Panc1 (cell line): ENCODE results near the gene GULP1. TPM values are rescaled to one million over a fixed set of nuclear protein-coding genes. Genes with fewer than 3 reads are reported as not detected.
"Not testable (repeated sequence)": the region's sequence is repeated elsewhere in the genome, so short reads cannot be mapped to it uniquely, and the experiment has no call there.

Experiments used
- ATAC-seq: fragments of 200-7000 bp; cut with Tn5 transposase; 2 replicates; pipeline ENCODE4 v1.9.1; 2020; ENCODE audit warnings: mild to moderate bottlenecking, moderate library complexity
- BruUV-seq: library from RNA; stranded (reverse); fragments of 400-500 nt; replicated peaks from 2 replicates; lab custom pipeline; 2021; lab: Mats Ljungman, UMichigan
- CTCF ChIA-PET: fragments of 300-600 bp; sonication (Branson Sonifier 250); formaldehyde crosslinking; loops from one replicate; lab custom pipeline; 2022; ENCODE audit warnings: antibody characterized with exemption; lab: Charles Lee
- POLR2A ChIA-PET: fragments of 300-600 bp; sonication (Branson Sonifier 250); formaldehyde crosslinking; loops from one replicate; lab custom pipeline; 2022; ENCODE audit warnings: antibody characterized with exemption; lab: Charles Lee
- DNase-seq: peaks from one replicate; pipeline ENCODE4 v3.0.0-alpha.2; 2010; ENCODE audit warnings: low read depth, low spot score
- H3K27ac ChIP-seq: 2 replicates; pipeline ENCODE4 v1.5.1; 2011; ENCODE audit warnings: mild to moderate bottlenecking, low read length, inconsistent platforms
- H3K27me3 ChIP-seq: fragments of 200-500 bp; sonication (Bioruptor generic); 2 replicates; pipeline ENCODE4 v1.6.0; 2014; ENCODE audit warnings: low read length, inconsistent platforms; ENCODE audit not compliant: control insufficient read depth, insufficient read depth
- H3K36me3 ChIP-seq: fragments of 200-500 bp; sonication (Bioruptor generic); 2 replicates; pipeline ENCODE4 v1.5.1; 2014; ENCODE audit warnings: inconsistent platforms, mild to moderate bottlenecking, low read length, moderate library complexity; ENCODE audit not compliant: control insufficient read depth, insufficient read depth
- H3K4me1 ChIP-seq: 2 replicates; pipeline ENCODE4 v1.5.1; 2011; ENCODE audit warnings: inconsistent platforms, mild to moderate bottlenecking, low read length, moderate library complexity; ENCODE audit not compliant: control insufficient read depth, insufficient read depth
- H3K4me3 ChIP-seq, 2 experiments: 2 replicates each; pipeline ENCODE4 v1.5.1; 2011 to 2012; ENCODE audit warnings: low read depth in 2 of 2, low read length in 2 of 2, mild to moderate bottlenecking in 2 of 2, inconsistent platforms in 1 of 2, moderate library complexity in 1 of 2
- H3K9me3 ChIP-seq: fragments of 200-500 bp; sonication (Bioruptor generic); 2 replicates; pipeline ENCODE4 v1.5.1; 2014; ENCODE audit warnings: low read depth, mild to moderate bottlenecking, inconsistent platforms, low read length, moderate library complexity; ENCODE audit not compliant: control insufficient read depth, insufficient read depth
- POLR2AphosphoS5 ChIP-seq: IDR thresholded peaks from 2 replicates; pipeline ENCODE4 v1.6.1; 2012; ENCODE audit warnings: mild to moderate bottlenecking, low read depth, low read length, moderate library complexity
- SIN3A ChIP-seq: IDR thresholded peaks from 2 replicates; pipeline ENCODE4 v1.6.1; 2012; ENCODE audit warnings: low read depth, mild to moderate bottlenecking, low read length, moderate library complexity, borderline replicate concordance; ENCODE audit not compliant: insufficient read depth
- TCF7L2 ChIP-seq: IDR thresholded peaks from 2 replicates; pipeline ENCODE4 v1.6.1; 2011; ENCODE audit warnings: mild to moderate bottlenecking, low read depth, low read length, inconsistent platforms
- in situ Hi-C: cut with HindIII; loops from 2 replicates; pipeline ENCODE4 v1.10.0; 2016; ENCODE audit warnings: low sequenced_read_pairs, low pct_unique_long_range_greater_than_20kb
- intact Hi-C: fragments of 100-400 bp; cut with micrococcal nuclease; formaldehyde crosslinking; loops from one replicate; pipeline ENCODE4 v1.10.0; 2022; ENCODE audit not compliant: unreplicated experiment
- total RNA-seq: library from RNA; stranded (reverse); gene quantifications from one replicate; pipeline ENCODE4 v1.2.1, GENCODE V29; 2021; ENCODE audit not compliant: unreplicated experiment
- TF ChIP-seq, protein P1 (sequence below): fragments of 450-650 bp; IDR thresholded peaks from 2 replicates; pipeline ENCODE4 v1.5.1; 2017; ENCODE audit warnings: mild to moderate bottlenecking
- TF ChIP-seq, protein P2 (sequence below), 2 experiments: IDR thresholded peaks; 2 replicates each; pipeline ENCODE4 v1.6.1; 2011 to 2012; ENCODE audit warnings: low read depth in 2 of 2, control low read depth in 1 of 2, low read length in 1 of 2, mild to moderate bottlenecking in 1 of 2, moderate library complexity in 1 of 2; ENCODE audit not compliant: insufficient read depth in 1 of 2

GULP1 gene
- total RNA-seq, 1 experiment from 2014 or later = 51.5 TPM

- in situ Hi-C loops = no loop called here
- BruUV-seq = no TSS peak
- no peaks in the 10 kb centered on the region for H3K9me3 ChIP-seq
- H3K4me3 ChIP-seq = no peak overlapping the region
- no peaks in the 10 kb centered on the region for H3K27me3 ChIP-seq
- H3K36me3 ChIP-seq = no peaks in the 10 kb centered on the region
- ATAC-seq = no peak
- H3K4me1 ChIP-seq = no peaks in the 10 kb centered on the region
- intact Hi-C loops = no loop called here
- no peak overlapping the region for H3K27ac ChIP-seq
- DNase-seq = no peak
- ChIA-PET CTCF (no interaction called here), POLR2A (no interaction called here)
- TF ChIP-seq, protein P1, sequence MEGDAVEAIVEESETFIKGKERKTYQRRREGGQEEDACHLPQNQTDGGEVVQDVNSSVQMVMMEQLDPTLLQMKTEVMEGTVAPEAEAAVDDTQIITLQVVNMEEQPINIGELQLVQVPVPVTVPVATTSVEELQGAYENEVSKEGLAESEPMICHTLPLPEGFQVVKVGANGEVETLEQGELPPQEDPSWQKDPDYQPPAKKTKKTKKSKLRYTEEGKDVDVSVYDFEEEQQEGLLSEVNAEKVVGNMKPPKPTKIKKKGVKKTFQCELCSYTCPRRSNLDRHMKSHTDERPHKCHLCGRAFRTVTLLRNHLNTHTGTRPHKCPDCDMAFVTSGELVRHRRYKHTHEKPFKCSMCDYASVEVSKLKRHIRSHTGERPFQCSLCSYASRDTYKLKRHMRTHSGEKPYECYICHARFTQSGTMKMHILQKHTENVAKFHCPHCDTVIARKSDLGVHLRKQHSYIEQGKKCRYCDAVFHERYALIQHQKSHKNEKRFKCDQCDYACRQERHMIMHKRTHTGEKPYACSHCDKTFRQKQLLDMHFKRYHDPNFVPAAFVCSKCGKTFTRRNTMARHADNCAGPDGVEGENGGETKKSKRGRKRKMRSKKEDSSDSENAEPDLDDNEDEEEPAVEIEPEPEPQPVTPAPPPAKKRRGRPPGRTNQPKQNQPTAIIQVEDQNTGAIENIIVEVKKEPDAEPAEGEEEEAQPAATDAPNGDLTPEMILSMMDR = no peak
- no peak for TF ChIP-seq TCF7L2
- TF ChIP-seq, protein P2, sequence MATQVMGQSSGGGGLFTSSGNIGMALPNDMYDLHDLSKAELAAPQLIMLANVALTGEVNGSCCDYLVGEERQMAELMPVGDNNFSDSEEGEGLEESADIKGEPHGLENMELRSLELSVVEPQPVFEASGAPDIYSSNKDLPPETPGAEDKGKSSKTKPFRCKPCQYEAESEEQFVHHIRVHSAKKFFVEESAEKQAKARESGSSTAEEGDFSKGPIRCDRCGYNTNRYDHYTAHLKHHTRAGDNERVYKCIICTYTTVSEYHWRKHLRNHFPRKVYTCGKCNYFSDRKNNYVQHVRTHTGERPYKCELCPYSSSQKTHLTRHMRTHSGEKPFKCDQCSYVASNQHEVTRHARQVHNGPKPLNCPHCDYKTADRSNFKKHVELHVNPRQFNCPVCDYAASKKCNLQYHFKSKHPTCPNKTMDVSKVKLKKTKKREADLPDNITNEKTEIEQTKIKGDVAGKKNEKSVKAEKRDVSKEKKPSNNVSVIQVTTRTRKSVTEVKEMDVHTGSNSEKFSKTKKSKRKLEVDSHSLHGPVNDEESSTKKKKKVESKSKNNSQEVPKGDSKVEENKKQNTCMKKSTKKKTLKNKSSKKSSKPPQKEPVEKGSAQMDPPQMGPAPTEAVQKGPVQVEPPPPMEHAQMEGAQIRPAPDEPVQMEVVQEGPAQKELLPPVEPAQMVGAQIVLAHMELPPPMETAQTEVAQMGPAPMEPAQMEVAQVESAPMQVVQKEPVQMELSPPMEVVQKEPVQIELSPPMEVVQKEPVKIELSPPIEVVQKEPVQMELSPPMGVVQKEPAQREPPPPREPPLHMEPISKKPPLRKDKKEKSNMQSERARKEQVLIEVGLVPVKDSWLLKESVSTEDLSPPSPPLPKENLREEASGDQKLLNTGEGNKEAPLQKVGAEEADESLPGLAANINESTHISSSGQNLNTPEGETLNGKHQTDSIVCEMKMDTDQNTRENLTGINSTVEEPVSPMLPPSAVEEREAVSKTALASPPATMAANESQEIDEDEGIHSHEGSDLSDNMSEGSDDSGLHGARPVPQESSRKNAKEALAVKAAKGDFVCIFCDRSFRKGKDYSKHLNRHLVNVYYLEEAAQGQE (IDR thresholded peaks at IDR 0.05; ENCODE audit: insufficient read depth in 1 of 2, low read depth in 2 of 2, low read length in 1 of 2) = no peak
- no peak for TF ChIP-seq SIN3A
- TF ChIP-seq POLR2AphosphoS5 = no peak
Measured at GRCh38 chr2:188551671-188552070, 260.0 kb downstream of the GULP1 start.

GRCh38 chr2:188557081-188557480 is 265.4 kb downstream of the GULP1 start:
- Histone ChIP-seq H3K27me3 (no peaks in the 10 kb centered on the region), H3K36me3 (no peaks in the 10 kb centered on the region), H3K9me3 (no peaks in the 10 kb centered on the region), H3K4me3 (no peak overlapping the region), H3K4me1 (no peaks in the 10 kb centered on the region), H3K27ac (no peak overlapping the region)
- DNase-seq (no peak), ATAC-seq (no peak)
- BruUV-seq = no TSS peak
- in situ Hi-C loops = no loop called here
- intact Hi-C loops = no loop called here
- POLR2A ChIA-PET = no interaction called here
- no peak for TF ChIP-seq SIN3A
- TF ChIP-seq, protein P1 = no peak
- TF ChIP-seq, protein P2 (IDR thresholded peaks at IDR 0.05; ENCODE audit: insufficient read depth in 1 of 2, low read depth in 2 of 2, low read length in 1 of 2) = no peak
- TF ChIP-seq TCF7L2 = no peak
- TF ChIP-seq POLR2AphosphoS5 = no peak
- CTCF ChIA-PET = no interaction called here

GRCh38 chr2:188559455-188559854 is 267.8 kb downstream of the GULP1 start:
- not testable (repeated sequence) for DNase-seq, ATAC-seq

More at GRCh38 chr2:188559455-188559854, 267.8 kb downstream of the GULP1 start:
- H3K4me3 ChIP-seq, BruUV-seq, H3K9me3 ChIP-seq, H3K4me1 ChIP-seq, POLR2A ChIA-PET, in situ Hi-C loops, CTCF ChIA-PET, H3K27me3 ChIP-seq, intact Hi-C loops, H3K36me3 ChIP-seq, H3K27ac ChIP-seq: not testable (repeated sequence)
